Measurements from ENCODE around the gene NDUFAF3. TPM values are rescaled to one million over a fixed set of nuclear protein-coding genes. Genes with fewer than 3 reads are reported as not detected.

The NDUFAF3 gene
- total and polyA plus RNA-seq, 2 donors (not counting 1 experiment from before 2014, with no cell fraction given): 57.3 to 113 TPM

- Histone ChIP-seq H3K27ac (ENCODE audit: insufficient read depth, low read length) (peak overlapping the region; percentile 89), H3K9me3 (ENCODE audit: control insufficient read depth, insufficient read depth, low read depth, low read length) (no peaks in the 10 kb centered on the region), H3K4me2 (ENCODE audit: extremely low read depth, insufficient read depth, low read length) (peak overlapping the region; percentile 86), H3K27me3 (ENCODE audit: control insufficient read depth, insufficient read depth, low read length) (no peaks in the 10 kb centered on the region), H3K9ac (ENCODE audit: insufficient read depth, low read length) (peak overlapping the region; percentile 98), H3K36me3 (ENCODE audit: control insufficient read depth, insufficient read depth, low read length) (peaks cover 30% of the 10 kb centered on the region), H3K4me1 (ENCODE audit: control insufficient read depth, extremely low read depth, insufficient read depth, low read length) (peaks cover 11% of the 10 kb centered on the region), H3K79me2 (ENCODE audit: control insufficient read depth, insufficient read depth, low read length) (peaks cover 39% of the 10 kb centered on the region), H2AFZ (ENCODE audit: low read length) (peak overlapping the region; percentile 34), H3K4me3 (replicated peaks in 1 of 4; ENCODE audit: control extremely low read depth in 1 of 4, insufficient read depth in 1 of 4, low read depth in 3 of 4, low read length in 4 of 4) (peak overlapping the region; percentile 88 to 95 (median 93)), H4K20me1 (ENCODE audit: control insufficient read depth, extremely low read depth, insufficient read depth, low read length) (no peaks in the 10 kb centered on the region)
- DNase-seq (ENCODE audit: low read depth in 2 of 2): peak; percentile 93 to 97
- no peak for TF ChIP-seq EZH2 (IDR thresholded peaks at IDR 0.05; ENCODE audit: low read length, missing control alignments)
- no peak for TF ChIP-seq CTCF (conservative IDR thresholded peaks at IDR 0.05 in 1 of 2, IDR thresholded peaks at IDR 0.05 in 1 of 2; ENCODE audit: low read depth in 1 of 2, low read length in 2 of 2)
Observed at GRCh38 chr3:49021213-49021812, 608 bp upstream of the NDUFAF3 start.

DNA sequence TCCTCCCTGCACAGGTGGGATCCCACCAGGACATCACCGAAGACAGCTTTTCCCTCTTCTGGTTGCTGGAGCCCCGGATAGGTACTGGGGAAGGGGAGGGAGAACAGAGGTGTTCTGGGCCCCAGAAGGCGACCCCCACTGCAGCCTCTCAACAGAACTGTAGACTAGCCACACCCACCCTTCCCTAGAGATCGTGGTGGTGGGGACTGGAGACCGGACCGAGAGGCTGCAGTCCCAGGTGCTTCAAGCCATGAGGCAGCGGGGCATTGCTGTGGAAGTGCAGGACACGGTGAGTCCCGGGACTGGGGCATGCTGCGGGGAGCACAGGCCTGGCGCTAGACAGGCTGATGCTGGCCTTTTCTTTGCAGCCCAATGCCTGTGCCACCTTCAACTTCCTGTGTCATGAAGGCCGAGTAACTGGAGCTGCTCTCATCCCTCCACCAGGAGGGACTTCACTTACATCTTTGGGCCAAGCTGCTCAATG lies 809 bp downstream of the NDUFAF3 start:
- Histone ChIP-seq H3K27ac (ENCODE audit: insufficient read depth, low read length) (peak overlapping the region; percentile 89), H3K4me1 (ENCODE audit: control insufficient read depth, extremely low read depth, insufficient read depth, low read length) (peaks cover 8% of the 10 kb centered on the region), H3K9me3 (ENCODE audit: control insufficient read depth, insufficient read depth, low read depth, low read length) (no peaks in the 10 kb centered on the region), H3K36me3 (ENCODE audit: control insufficient read depth, insufficient read depth, low read length) (peaks cover 32% of the 10 kb centered on the region), H3K4me3 (replicated peaks in 1 of 4; ENCODE audit: control extremely low read depth in 1 of 4, insufficient read depth in 1 of 4, low read depth in 3 of 4, low read length in 4 of 4) (peak overlapping the region; percentile 88 to 95 (median 93)), H2AFZ (ENCODE audit: low read length) (no peak overlapping the region), H3K4me2 (ENCODE audit: extremely low read depth, insufficient read depth, low read length) (peak overlapping the region; percentile 86), H3K9ac (ENCODE audit: insufficient read depth, low read length) (peak overlapping the region; percentile 98), H4K20me1 (ENCODE audit: control insufficient read depth, extremely low read depth, insufficient read depth, low read length) (no peaks in the 10 kb centered on the region), H3K27me3 (ENCODE audit: control insufficient read depth, insufficient read depth, low read length) (no peaks in the 10 kb centered on the region), H3K79me2 (ENCODE audit: control insufficient read depth, insufficient read depth, low read length) (peaks cover 49% of the 10 kb centered on the region)
- no peak for TF ChIP-seq EZH2 (IDR thresholded peaks at IDR 0.05; ENCODE audit: low read length, missing control alignments)
- no peak for TF ChIP-seq CTCF (conservative IDR thresholded peaks at IDR 0.05 in 1 of 2, IDR thresholded peaks at IDR 0.05 in 1 of 2; ENCODE audit: low read depth in 1 of 2, low read length in 2 of 2)
- no peak for DNase-seq (ENCODE audit: low read depth in 2 of 2)

DNA sequence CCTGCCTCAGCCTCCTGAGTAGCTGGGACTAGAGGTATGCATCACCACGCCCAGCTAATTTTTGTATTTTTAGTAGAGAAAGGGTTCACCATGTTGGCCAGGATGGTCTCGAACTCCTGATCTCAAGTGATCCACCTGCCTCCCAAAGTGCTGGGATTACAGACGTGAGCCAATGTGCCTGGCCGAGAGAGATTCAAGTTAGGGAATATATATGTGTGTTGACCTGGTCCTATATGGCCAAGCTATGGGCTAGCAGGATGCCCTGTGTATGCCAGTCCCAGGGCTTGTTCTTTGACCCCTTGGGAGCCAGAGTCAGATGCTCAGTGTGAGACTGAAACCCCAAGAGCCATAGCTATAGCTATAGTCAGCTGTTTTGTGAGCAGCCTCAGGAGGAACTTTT lies 1.9 kb downstream of the NDUFAF3 start:
- Histone ChIP-seq H4K20me1 (ENCODE audit: control insufficient read depth, extremely low read depth, insufficient read depth, low read length) (no peaks in the 10 kb centered on the region), H3K36me3 (ENCODE audit: control insufficient read depth, insufficient read depth, low read length) (peaks cover 32% of the 10 kb centered on the region), H3K27me3 (ENCODE audit: control insufficient read depth, insufficient read depth, low read length) (no peaks in the 10 kb centered on the region), H3K4me2 (ENCODE audit: extremely low read depth, insufficient read depth, low read length) (no peak overlapping the region), H2AFZ (ENCODE audit: low read length) (no peak overlapping the region), H3K9me3 (ENCODE audit: control insufficient read depth, insufficient read depth, low read depth, low read length) (no peaks in the 10 kb centered on the region), H3K79me2 (ENCODE audit: control insufficient read depth, insufficient read depth, low read length) (peaks cover 59% of the 10 kb centered on the region), H3K4me1 (ENCODE audit: control insufficient read depth, extremely low read depth, insufficient read depth, low read length) (peaks cover 14% of the 10 kb centered on the region), H3K27ac (ENCODE audit: insufficient read depth, low read length) (no peak overlapping the region), H3K9ac (ENCODE audit: insufficient read depth, low read length) (no peak overlapping the region), H3K4me3 (replicated peaks in 1 of 4; ENCODE audit: control extremely low read depth in 1 of 4, insufficient read depth in 1 of 4, low read depth in 3 of 4, low read length in 4 of 4) (no peak overlapping the region)
- no peak for TF ChIP-seq EZH2 (IDR thresholded peaks at IDR 0.05; ENCODE audit: low read length, missing control alignments)
- no peak for TF ChIP-seq CTCF (conservative IDR thresholded peaks at IDR 0.05 in 1 of 2, IDR thresholded peaks at IDR 0.05 in 1 of 2; ENCODE audit: low read depth in 1 of 2, low read length in 2 of 2)
- no peak for DNase-seq (ENCODE audit: low read depth in 2 of 2)
